HG03135 (cell line): ENCODE measurements around the gene NFIX.

Source experiments
- ATAC-seq: cut with Tn5 transposase; IDR thresholded peaks from one replicate; pipeline ENCODE4 v1.9.1; 2021; ENCODE audit warnings: mild to moderate bottlenecking, moderate library complexity; ENCODE audit not compliant: unreplicated experiment

Gene NFIX

GRCh38 chr19:13138171-13138915 lies 143.1 kb downstream of the NFIX start:
- ATAC-seq, result no peak

GRCh38 chr19:13138916-13139198 lies 143.6 kb downstream of the NFIX start:
- ATAC-seq, result no peak

- ATAC-seq, result no peak
These were observed 144.5 kb downstream of the NFIX start for GRCh38 chr19:13139633-13140311.

- ATAC-seq, result no peak
These were observed 151.7 kb downstream of the NFIX start for GRCh38 chr19:13146763-13147563.
